DMS114 treated with DMSO at 0.1 percent for 48 hours (cell line): ENCODE measurements around the gene ASIC5.
"Not testable (repeated sequence)": the region's sequence is repeated elsewhere in the genome, so short reads cannot be mapped to it uniquely, and the experiment has no call there.

Experiments
- DNase-seq: peaks from one replicate; lab custom pipeline; 2025; ENCODE audit not compliant: unreplicated experiment; lab: John Stamatoyannopoulos, UW

Gene ASIC5

GRCh38 chr4:155866177-155866576, at the start of gene ASIC5:
Gene ASIC5 (minus strand): TSS chr4:155866277. CDS start chr4:155866226, 51 bp downstream.
- no peak for DNase-seq

- DNase-seq: no peak
Measured at GRCh38 chr4:155914782-155915181, 48.7 kb upstream of the ASIC5 start.

GRCh38 chr4:155911905-155912304, 45.8 kb upstream of the ASIC5 start:
- no peak for DNase-seq

- no peak for DNase-seq
Measured at GRCh38 chr4:155909615-155910226, 43.6 kb upstream of the ASIC5 start.

GRCh38 chr4:155908187-155909139, 42.4 kb upstream of the ASIC5 start:
- DNase-seq: no peak

- no peak for DNase-seq
Measured at GRCh38 chr4:155907556-155907955, 41.5 kb upstream of the ASIC5 start.

- no peak for DNase-seq
Measured at GRCh38 chr4:155906554-155907247, 40.6 kb upstream of the ASIC5 start.

- no peak for DNase-seq
Measured at GRCh38 chr4:155904331-155904730, 38.3 kb upstream of the ASIC5 start.

- DNase-seq: no peak
Measured at GRCh38 chr4:155903453-155903852, 37.4 kb upstream of the ASIC5 start, which contains the start of gene TDO2. Gene TDO2 (plus strand): TSS chr4:155903696. CDS start chr4:155903759, 63 bp downstream.

- no peak for DNase-seq
Measured at GRCh38 chr4:155901013-155901412, 34.9 kb upstream of the ASIC5 start.

- no peak for DNase-seq
Measured at GRCh38 chr4:155900381-155900780, 34.3 kb upstream of the ASIC5 start.

GRCh38 chr4:155899891-155900290, 33.8 kb upstream of the ASIC5 start:
- no peak for DNase-seq

GRCh38 chr4:155898371-155898770, 32.3 kb upstream of the ASIC5 start:
- not testable (repeated sequence) for DNase-seq

GRCh38 chr4:155891058-155891457, 25.0 kb upstream of the ASIC5 start:
- no peak for DNase-seq

GRCh38 chr4:155889946-155890345, 23.9 kb upstream of the ASIC5 start:
- DNase-seq: no peak

- DNase-seq: no peak
Measured at GRCh38 chr4:155889031-155889793, 23.1 kb upstream of the ASIC5 start.

GRCh38 chr4:155887847-155888570, 21.9 kb upstream of the ASIC5 start:
- DNase-seq: no peak

- no peak for DNase-seq
Measured at GRCh38 chr4:155887045-155887444, 21.0 kb upstream of the ASIC5 start.

GRCh38 chr4:155885666-155886065, 19.6 kb upstream of the ASIC5 start:
- no peak for DNase-seq

- no peak for DNase-seq
Measured at GRCh38 chr4:155883895-155884294, 17.8 kb upstream of the ASIC5 start.
